GM18502 (cell line): Measurements from ENCODE around the gene GFI1B.
A peak's percentile ranks its signal among the peaks of the same experiment; 100 is the strongest.
"Not testable (repeated sequence)": the region's sequence is repeated elsewhere in the genome, so short reads cannot be mapped to it uniquely, and the experiment has no call there.

Source experiments
- ATAC-seq: cut with Tn5 transposase; IDR thresholded peaks from one replicate; pipeline ENCODE4 v1.9.1; 2021; ENCODE audit warnings: mild to moderate bottlenecking; ENCODE audit not compliant: unreplicated experiment, poor library complexity

Gene GFI1B

GRCh38 chr9:133005957-133006356 is 27.5 kb downstream of the GFI1B start:
- ATAC-seq: no peak

GRCh38 chr9:133006731-133007352 is 28.3 kb downstream of the GFI1B start:
- ATAC-seq: no peak

DNA sequence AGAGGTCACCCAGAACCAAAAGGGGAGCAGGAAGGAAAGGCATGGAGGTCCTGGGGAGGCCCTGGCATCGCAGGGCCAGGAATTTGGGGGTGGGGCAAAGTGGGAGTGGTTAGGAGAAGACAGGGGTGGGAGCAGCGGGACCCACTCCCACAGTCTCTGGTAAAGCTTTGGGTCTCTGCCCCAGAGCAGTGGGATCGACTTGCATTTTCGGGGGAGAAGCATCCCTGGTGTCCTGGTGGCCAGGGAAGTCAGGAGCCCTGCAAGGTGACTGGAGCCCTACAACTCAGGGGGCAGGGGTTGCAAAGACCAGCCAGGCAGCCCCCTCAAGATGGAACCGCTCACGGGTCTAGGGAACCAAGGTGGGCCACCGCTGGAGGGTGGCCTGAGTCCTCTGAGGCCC is 29.9 kb downstream of the GFI1B start:
- no peak for ATAC-seq

DNA sequence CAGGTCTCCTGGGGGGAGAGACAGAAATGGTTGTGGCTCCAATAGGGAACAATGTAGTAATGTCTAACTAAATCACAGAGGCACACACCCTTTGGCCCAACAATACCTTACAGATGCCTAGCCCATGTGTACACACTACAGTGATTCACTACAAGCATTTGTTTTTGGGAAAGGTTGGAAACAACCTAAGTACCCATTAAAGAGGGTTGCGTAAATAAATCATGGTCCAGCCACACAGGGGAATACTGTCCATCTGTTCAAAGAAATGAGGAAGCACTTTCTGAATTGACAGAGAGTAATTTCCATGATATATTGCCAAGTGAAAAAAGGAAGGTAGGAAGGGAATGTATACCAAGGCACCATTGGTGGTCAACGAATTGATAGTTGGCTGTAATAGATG is 30.3 kb downstream of the GFI1B start:
- no peak for ATAC-seq

DNA sequence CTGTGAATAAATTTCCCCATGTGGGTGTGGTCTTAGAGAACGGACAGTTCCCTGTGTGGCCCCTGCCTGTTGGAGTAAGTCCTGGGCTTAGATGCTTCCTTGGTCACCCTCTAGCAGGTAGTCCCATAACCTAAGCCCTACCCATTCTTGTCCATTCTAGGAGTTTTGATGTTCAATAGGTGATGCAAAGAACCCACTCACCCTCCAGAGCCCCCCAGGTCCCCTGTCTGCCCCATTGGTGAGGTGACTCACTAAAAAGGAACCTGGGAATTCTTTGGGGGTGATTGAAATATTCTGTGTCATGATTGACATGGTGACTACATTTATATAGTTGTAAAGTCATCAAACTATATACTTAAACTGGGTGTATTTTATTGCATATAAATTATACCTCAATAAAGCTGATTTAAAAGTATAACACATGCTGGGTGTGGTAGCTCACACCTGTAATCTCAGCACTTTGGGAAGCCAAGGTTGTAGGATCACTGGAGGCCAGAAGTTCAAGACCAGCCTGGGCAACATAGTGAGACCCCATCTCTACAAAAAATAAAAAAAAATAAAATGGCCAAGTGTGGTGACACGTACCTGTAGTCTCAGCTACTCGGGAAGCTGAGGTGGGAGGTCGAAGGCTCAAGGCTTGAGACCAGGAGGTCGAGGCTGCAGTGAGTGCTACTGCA is 31.6 kb downstream of the GFI1B start:
- no peak for ATAC-seq

DNA sequence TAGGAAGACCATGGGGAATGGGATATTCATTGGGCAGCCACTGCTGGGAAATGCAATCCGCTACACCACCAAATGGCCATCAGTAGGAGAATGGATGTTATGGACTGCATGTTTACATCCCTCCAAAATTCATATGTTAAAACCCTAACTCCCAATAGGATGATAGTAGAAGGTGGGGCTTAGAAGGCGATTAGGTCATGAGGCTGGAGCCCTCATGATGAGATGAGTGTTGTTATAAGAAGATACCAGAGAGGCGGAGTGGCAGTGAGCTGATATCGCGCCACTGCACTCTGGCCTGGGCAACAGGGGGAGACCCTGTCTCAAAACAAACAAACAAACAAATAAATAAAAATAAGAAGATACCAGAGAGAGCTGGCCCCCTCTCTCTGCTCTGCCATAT is 36.2 kb downstream of the GFI1B start:
- no peak for ATAC-seq

DNA sequence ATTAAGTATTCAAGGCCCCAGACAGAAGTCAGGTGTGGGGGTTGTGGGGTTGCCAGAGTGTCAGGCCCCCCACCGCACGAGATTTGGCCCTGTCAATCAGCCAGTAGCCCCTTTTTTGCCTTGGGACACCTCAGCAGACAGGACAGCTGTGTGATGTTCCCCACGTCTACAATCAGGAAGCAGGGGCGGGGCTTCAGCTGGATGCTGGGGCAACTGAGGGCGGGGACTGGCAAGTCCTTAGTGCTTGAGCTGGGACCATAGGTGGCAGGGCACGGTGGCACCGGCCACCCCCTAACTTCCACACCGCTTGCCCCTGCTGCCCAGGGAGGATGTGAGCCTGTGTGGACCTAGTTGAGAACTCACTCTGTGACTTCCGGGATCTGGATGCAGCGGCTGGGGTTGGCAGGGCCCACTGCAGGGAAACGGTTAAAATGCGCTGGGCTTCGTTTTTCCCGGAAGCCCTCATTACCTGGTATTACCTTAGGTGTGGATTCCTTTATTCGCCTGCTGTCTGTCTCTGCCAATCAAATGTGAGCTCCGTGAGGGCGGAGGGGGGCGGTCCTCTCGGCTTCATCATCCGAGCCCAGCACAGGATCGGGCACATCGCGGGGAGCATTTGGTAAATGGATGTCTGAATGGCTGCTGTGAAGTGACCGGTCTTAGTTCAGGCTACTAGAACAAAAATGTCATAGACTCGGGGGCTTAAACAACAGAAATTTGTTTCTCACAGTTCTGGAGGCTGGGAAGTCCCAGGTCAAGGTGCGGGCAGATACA is 44.8 kb downstream of the GFI1B start:
- ATAC-seq: no peak

GRCh38 chr9:133026426-133026825 is 47.9 kb downstream of the GFI1B start:
- ATAC-seq: no peak

DNA sequence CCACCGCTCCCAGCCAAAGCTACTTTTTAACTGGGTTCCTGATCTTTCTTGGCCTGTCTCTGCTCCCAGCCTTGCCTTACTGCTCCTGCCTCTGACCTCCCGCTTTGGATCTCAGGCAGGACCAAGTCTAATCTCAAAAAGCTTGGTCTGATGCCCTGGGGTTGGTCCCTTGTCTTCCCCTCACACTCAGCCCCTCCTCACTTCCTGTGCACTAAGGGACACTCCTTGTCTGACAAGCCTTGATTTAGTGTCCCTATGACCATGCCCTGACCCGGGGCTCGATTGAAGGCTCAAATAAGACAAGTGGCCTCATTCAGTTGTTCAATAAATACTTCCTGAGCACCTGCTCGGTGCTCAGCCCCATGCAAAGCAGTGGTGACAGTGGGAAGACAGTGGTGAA is 48.6 kb downstream of the GFI1B start:
- ATAC-seq: no peak

DNA sequence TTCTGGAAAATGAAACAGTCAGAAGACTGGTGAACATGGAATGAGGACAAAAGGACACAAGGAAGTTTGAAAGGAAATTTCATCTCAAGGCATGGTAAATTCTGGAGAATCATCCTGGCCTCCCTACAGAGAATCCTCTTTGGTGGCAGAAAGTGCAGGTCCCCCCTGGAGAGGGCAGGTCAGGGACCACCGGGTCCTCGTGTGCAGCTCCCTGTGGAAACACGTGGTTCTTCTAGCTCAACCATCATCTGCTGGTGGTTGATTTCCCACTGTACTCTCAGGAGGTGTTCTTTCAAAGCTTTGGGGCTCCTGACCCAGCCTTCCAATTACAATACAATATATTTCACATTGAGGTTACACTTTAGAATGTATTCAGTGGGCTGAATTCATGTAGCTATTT is 49.7 kb downstream of the GFI1B start:
- no peak for ATAC-seq

DNA sequence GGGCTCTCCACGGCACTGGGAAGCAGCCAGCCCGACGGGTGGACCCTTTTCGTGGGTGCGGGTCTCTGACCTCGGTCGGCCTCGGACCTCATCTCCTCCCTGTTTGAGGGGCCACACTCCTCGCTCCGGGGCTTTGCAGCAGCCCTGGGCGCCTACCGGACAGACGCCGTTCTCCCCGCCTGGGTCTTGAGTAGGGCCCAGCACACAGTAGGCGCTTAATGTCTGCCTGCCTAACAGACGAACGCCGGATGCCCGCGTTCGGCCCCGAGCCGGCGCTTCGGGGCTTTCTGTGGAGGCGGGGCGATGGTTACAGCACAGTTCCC is 51.5 kb downstream of the GFI1B start:
- ATAC-seq: no peak

DNA sequence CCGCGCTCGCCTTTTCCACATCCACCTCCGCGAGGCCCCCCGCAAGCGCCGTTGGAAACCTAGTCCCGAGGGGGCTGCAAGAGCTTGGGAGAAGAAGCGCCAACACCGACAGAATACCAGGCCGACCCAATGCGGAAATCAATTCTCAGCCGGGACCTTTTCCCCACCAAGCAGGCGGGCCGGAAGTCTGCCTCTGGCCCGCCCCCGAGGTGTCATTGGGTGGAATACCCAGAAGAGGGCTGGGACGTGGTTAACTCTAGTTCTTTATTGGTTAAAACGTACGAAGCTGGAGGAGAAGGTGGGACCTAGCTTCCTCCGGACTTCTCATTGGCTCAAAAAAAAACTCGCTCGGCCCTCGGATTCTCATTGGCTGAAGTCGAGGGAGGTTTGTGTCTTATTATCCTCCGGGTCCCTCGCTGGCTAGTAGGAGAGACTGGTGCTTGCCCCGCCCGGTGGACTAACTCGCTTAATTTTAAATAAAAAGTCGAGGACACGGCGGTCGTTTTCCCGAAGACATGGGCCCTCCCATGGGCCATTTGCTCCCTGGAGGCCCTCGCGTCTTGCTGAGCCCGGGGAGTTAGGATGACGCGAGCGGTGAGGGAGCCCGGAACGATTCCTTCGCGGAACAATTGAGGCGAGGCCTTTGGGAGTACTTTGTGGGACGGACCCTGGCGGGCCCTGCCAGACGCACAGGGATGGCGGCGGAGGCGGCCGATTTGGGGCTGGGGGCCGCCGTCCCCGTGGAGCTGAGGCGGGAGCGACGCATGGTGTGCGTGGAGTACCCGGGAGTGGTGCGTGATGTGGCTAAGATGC is 52.0 kb downstream of the GFI1B start, which contains the start of gene GTF3C5:
Gene GTF3C5, plus strand, starts transcription at position 681 of the 813 bp plus-strand sequence. Its CDS starts 15 bp downstream, at position 696.
- ATAC-seq: peak; percentile 91

DNA sequence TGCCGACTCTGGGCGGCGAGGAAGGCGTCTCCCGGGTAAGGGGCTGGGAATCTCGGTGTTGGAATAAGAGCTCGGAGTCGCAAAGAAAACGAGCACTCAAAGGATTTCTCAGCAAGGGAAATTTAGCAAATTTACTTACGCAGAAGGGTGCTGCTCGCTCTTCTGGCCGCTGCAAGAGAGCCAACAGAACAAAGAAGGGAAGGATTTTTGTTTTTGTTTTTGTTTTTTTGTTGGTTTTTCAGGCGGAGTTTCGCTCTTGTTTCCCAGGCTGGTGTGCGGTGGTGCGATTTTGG is 52.6 kb downstream of the GFI1B start:
- no peak for ATAC-seq

- ATAC-seq: no peak
Measured at GRCh38 chr9:133031496-133031911, 53.0 kb downstream of the GFI1B start.

DNA sequence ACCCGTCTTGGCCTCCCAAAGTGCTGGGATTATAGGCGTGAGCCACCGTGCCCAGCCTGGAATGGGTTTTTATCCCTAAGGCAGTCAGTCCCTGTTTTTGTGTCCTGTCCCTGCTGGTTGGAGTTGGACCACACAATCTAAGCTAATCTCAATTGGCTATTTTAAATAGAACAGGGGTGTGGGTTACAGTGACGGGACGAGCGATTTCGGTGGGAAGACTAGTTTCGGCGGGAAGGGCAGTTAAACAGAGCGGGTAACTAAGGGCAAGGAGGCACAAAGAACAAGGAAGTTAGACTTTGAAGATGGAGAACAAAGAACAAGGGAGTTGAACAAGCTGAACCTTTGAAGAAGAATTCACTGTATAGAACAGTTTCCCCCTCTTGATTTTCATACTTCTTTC is 53.7 kb downstream of the GFI1B start:
- ATAC-seq: no peak

DNA sequence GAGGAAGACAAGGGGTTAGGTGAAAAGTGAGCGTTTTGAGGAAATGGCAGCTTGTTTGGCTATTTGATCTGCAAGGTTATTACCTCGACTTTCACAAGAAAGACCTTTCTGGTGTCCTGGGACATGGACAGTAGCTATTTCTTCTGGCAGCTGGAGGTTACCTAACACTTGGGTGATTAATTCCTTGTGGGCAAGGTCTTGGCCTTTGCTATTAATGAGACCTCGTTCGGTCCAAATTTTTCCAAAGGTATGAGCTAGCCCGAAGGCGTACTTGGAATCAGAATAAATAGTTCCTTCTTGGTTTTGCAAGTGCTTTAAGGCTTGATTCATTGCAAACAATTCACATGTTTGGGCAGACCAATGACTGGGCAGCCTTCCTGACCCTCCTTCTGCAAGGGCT is 57.2 kb downstream of the GFI1B start:
- no peak for ATAC-seq

DNA sequence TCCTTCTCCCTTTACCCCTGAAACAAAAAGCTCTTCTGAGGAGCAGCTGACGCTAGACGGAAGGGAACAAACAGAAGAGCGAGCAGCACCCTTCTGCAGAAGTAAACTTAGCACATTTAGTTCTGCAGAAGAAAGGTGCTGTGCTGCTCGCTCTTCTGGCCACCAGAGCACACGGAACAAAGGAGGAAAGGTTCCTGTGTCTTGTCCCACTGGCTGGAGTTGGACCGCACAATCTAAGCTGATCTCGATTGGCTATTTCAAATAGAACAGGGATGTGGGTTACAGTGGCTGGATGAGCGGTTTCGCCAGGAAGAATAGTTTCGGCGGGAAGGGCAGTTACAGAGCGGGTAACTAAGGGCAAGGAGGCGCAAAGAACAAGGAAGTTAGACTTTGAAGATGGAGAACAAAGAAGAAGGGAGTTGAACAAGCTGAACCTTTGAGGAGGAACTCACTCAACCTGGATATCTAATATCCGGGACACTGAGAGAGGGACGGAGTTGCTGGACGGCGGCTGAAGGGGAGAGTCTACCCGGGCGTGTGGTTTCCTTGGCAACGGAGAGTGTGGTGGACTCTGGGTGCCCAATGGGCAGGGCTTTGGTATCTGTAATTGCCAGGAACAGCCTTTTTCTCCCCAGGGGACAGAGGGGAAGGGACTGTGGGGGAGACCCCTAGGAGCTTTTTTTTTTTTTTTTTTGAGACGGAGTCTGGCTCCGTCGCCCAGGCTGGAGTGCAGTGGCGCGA is 59.5 kb downstream of the GFI1B start:
- no peak for ATAC-seq

- ATAC-seq: not testable (repeated sequence)
Measured at GRCh38 chr9:133040892-133041479, 62.5 kb downstream of the GFI1B start.
